ENCODE measurements around the gene IGF2R.
"Not testable (repeated sequence)": the region's sequence is repeated elsewhere in the genome, so short reads cannot be mapped to it uniquely, and the experiment has no call there.

IGF2R gene

GRCh38 chr6:160128125-160128683, 159.3 kb downstream of the IGF2R start:
- DNase-seq, result no peak

DNA sequence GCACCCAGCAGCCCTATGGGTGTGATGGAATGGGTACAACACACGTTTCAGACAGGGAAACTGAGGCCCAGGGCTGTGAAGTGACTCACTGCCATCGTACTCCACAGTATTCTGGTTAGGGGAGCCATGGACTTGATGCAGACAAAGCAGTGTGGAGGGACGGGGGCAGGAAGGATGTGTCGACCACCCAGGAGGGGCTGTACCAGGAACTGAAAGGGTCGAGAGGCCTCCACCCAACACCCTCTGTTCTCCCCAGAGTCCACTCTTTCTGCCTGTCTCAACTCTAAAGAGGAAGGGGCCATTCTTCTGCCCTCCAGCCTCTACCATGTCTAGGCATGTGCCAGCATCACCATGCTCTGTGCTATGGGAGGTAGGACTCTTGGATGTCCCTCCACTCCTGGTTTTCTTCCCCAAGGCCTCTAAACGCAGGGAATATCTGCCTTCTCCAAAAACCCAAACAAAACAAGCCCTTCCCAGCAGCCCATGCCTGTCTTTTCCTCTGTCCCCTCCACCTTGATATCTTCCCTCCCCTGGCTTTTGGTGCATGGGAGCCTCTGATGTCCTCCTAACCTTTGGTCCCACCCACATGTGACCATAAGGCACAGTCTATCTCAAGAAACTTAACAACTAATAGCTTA, 160.1 kb downstream of the IGF2R start:
- DNase-seq, result no peak

DNA sequence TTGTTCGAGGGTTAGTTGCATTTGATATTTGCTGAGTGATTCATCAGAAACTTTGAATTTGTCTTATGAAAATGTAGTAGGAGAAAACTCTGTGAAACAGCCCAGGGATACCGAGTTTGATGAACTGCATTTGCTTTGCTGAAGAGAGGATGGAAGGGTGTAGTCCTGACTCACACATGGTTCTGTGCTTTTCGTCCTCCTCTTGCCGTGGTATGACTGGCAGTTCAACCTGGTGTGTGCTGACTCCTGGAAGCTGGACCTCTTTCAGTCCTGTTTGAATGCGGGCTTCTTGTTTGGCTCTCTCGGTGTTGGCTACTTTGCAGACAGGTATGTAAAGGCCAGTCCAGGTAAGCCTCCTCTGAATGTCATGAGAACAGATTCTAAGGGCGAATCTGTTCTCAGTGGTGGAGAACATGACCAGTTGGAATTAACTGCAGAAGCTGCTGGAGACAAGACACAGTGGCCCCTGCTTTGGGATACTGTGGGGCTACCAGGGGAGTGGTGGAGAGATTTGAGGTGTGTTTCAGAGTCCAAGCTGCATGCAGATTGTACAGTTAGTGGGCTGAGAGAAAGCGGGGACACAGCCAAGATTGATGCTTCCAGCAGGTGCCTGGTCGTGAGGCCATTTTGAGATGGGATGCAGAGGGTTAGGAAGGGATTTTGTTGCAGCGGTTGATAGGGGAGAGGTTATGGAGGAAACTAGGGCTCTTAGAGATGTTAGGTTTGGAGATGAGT, 161.2 kb downstream of the IGF2R start:
- DNase-seq, result no peak

GRCh38 chr6:160130729-160131484, 162.0 kb downstream of the IGF2R start:
- no peak for DNase-seq

GRCh38 chr6:160131636-160132296, 162.9 kb downstream of the IGF2R start:
- no peak for DNase-seq

DNA sequence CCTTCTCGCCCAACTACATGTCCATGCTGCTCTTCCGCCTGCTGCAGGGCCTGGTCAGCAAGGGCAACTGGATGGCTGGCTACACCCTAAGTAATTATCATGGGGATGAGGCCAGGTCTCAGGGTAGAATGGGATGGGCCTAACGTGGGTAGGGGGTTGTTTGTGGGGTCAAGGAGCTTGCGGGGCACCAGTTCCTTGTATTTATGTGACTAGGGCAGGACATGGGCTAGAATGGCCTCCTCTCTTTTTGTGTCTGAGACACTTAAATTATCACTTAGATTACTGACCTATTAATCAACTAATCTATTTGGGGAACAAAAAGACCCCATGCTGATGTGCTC, 163.4 kb downstream of the IGF2R start:
- DNase-seq, result no peak

DNA sequence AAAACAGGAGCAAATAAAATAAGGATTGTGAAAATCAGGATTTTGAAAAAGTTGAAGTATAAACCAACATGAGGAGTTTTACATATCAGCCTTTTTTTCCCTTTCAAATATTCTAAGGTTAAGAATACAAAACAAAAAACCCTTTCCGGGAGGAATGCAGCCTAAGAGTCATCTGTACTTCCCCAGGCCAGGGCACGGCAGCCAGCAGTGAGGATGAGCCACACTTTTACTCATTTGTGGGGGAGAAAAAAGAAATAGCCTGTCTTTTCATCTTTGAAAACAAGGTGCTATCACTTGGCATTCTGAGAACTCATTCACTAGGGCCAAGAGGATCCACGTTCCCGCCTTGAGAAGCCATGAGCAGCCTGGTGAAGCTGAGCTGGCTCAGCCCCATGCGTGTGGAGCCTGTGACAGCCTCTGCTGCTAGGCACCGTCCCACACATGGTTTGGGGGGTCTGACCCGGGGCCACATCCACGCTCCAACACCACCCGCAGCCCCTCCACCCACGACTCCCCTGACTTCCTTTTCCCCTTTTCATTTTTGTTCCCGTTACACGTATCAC, 164.0 kb downstream of the IGF2R start:
- no peak for DNase-seq

GRCh38 chr6:160133441-160134336, 164.8 kb downstream of the IGF2R start:
- no peak for DNase-seq

GRCh38 chr6:160134337-160134751, 165.5 kb downstream of the IGF2R start:
- DNase-seq, result not testable (repeated sequence)

DNA sequence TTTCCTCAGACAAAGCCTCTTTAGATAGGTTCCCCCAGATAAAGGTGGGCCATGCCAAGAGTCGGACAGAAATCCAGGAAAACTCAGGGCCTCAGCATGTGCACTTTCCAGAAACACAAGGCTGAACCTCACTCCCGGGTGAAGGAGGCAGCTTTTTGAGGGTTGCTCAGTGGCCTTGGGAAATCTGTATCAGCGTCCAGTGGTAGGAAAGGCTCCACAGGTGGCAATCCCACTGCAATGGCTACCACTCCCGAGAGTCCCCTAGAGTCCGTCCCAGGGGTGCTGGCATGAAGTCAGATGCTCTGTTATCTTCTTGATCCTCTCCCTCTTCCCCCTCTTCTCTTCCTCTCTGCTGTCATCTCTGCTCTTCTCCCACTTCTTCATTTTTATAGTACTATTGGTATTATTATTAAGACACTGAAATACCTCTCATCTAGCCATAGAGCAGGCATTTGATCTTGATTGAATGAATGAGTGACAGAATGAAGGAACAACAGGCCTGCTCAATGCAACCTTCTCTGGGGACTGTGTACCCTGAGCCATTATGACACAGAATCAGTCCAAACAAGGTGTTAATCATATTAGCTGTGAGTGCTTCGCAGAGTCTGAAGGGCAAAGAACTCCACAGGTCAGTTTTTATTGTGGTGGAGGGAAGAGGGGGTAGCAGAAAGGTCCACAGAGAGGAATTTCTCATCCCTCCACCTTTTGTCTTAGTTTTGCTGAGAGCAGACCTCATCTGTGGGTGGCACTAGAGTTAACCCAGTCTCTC, 166.1 kb downstream of the IGF2R start:
- no peak for DNase-seq

- no peak for DNase-seq
These were observed 167.2 kb downstream of the IGF2R start for GRCh38 chr6:160135907-160136655.

DNA sequence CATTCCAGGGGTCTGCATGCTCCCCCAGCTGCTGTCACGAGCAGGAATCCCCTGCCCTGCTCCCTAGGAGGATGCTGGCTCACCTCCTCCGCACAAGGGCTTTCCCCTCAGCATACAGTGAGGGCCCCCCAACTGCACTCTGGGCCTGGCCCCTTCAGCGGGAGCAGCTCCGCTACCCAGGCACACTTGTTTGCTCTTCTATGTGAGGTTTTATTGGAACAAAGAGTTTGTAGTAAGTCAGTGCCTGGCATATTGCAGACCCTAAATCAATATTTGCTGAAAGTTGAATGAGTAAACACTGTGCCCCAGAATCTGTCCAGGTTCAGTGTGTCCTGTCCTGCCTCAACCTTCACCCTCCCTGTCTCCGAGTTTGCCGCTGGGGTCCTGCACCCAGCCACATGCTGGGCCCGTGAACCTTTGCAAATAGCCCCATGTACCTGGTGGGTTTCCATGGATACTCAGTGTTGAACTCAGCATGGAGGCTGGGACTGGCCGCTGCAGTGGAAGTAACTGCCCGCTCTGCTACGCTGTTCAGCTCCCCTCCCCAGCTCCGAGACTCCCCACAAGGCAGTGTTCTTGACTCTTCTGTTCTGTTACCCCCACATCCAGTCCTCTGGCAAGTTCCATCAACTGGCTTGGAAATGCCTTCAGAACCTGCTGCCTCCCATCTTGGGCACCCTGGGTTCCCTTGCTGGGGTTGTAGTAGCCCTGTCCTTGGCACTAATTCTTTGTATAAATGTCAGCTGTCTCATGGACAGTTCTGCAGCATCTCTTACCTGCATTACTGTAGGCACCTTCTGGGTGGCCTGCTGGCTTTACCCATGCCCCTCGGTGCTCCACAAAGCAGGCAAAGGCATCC, 168.5 kb downstream of the IGF2R start:
- no peak for DNase-seq

DNA sequence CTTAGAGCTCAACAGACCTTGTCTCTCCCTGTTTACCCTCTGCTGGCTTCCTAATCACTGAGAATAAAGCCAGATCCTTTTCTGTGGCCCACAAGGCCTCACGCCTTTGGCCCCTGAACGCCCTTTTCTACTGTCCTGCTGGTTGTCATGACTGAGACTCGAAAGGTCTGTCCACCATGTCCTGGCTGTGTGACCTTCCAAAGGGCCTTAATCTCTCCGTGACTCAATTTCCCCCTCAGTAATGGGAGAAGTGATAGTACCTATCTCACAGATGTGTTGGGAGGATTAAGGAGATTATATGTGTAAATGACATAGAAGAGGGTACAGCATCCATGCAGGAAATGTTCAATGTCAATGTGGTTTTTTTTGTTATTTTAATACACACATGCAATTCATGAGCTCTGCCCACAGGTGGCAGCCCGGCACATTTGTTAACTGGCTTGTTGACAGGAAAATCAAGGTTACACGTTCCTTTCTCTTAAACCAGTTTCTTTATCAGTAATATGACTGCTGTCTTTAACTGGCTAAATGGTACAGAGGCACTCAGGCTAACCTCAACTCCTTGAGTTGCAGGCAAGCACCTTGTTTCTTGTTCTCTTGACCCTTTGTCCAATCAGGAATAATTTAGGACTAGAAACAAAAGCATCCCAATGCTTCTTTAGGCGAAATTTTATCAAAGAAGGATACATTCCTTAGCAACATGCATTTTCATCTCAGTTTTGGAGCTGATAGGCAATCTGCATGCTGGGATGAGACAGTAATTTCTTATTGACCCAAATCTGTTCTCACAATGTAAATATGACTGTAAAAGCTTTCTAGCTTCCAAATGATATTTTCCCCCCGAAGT, 169.3 kb downstream of the IGF2R start:
- DNase-seq, result no peak

GRCh38 chr6:160138839-160139419, 170.0 kb downstream of the IGF2R start:
- no peak for DNase-seq

GRCh38 chr6:160139420-160139851, 170.6 kb downstream of the IGF2R start:
- no peak for DNase-seq

- not testable (repeated sequence) for DNase-seq
These were observed 171.6 kb downstream of the IGF2R start for GRCh38 chr6:160140493-160140892.

GRCh38 chr6:160141001-160141726, 172.3 kb downstream of the IGF2R start:
- DNase-seq, result no peak

Measured in activated gamma-delta T cell (primary cell).